NT2/D1 (cell line): Measurements from ENCODE around the gene ATG101.

Experiments used
- SUZ12 ChIP-seq: IDR thresholded peaks from 2 replicates; pipeline ENCODE4 v1.6.1; 2011; ENCODE audit not compliant: insufficient read length, insufficient read depth; ENCODE audit errors: extremely low read depth
- YY1 ChIP-seq: IDR thresholded peaks from 2 replicates; pipeline ENCODE4 v1.6.1; 2011; ENCODE audit not compliant: insufficient read length, insufficient read depth

DNA sequence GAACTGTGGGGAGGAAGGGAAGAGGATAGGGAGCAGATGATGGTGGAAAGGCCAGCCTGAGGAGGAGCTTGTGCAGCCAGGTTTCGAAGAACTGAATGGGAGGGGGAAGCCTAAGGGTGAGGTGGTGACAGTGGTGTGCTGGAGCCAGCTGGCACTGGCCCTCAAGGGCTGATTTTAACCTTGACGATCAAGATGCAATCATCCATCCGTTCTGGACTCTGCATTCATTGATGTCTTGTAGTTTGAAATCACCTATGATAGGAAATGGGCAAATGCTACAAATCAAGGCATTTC, 2.8 kb upstream of the ATG101 start:
- TF ChIP-seq SUZ12 (no peak), YY1 (no peak)
